Sigmoid colon (tissue), 3 donors: ENCODE results near the gene B3GNT5.

Experiments
- POLR2A ChIP-seq, 2 donors: fragments of 450-650 bp; IDR thresholded peaks; one replicate each; pipeline ENCODE4 v1.6.1; 2016; ENCODE audit warnings: antibody characterized with exemption in 2 of 2, mild to moderate bottlenecking in 2 of 2, moderate library complexity in 2 of 2
- TF ChIP-seq, protein P1 (sequence below), 4 experiments: fragments of 450-650 bp in 3 of 4; fragments of 200-600 bp in 1 of 4; IDR thresholded peaks; one replicate each; pipeline ENCODE4 v1.5.1; 2016 to 2019; ENCODE audit warnings: antibody characterized with exemption in 4 of 4, mild to moderate bottlenecking in 3 of 4, moderate library complexity in 2 of 4

DNA sequence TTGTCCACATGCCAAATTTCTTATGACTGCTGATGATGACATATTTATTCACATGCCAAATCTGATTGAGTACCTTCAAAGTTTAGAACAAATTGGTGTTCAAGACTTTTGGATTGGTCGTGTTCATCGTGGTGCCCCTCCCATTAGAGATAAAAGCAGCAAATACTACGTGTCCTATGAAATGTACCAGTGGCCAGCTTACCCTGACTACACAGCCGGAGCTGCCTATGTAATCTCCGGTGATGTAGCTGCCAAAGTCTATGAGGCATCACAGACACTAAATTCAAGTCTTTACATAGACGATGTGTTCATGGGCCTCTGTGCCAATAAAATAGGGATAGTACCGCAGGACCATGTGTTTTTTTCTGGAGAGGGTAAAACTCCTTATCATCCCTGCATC, 17.3 kb downstream of the B3GNT5 start:
- TF ChIP-seq, protein P1, sequence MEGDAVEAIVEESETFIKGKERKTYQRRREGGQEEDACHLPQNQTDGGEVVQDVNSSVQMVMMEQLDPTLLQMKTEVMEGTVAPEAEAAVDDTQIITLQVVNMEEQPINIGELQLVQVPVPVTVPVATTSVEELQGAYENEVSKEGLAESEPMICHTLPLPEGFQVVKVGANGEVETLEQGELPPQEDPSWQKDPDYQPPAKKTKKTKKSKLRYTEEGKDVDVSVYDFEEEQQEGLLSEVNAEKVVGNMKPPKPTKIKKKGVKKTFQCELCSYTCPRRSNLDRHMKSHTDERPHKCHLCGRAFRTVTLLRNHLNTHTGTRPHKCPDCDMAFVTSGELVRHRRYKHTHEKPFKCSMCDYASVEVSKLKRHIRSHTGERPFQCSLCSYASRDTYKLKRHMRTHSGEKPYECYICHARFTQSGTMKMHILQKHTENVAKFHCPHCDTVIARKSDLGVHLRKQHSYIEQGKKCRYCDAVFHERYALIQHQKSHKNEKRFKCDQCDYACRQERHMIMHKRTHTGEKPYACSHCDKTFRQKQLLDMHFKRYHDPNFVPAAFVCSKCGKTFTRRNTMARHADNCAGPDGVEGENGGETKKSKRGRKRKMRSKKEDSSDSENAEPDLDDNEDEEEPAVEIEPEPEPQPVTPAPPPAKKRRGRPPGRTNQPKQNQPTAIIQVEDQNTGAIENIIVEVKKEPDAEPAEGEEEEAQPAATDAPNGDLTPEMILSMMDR (IDR thresholded peaks at IDR 0.05): no peak
- no peak for TF ChIP-seq POLR2A (IDR thresholded peaks at IDR 0.05)
